ENCODE results near the gene SPC24.
A peak's percentile ranks its signal among the peaks of the same experiment; 100 is the strongest.
"Not testable (repeated sequence)": the region's sequence is repeated elsewhere in the genome, so short reads cannot be mapped to it uniquely, and the experiment has no call there.

SPC24 gene

GRCh38 chr19:11098861-11099260, 56.7 kb downstream of the SPC24 start:
- Histone ChIP-seq H3K27me3 (ENCODE audit: insufficient read depth, poor library complexity, severe bottlenecking) (no peaks in the 10 kb centered on the region), H3K27ac (replicated peaks) (no peak overlapping the region), H3K4me3 (replicated peaks; ENCODE audit: insufficient read depth, low read length) (no peak overlapping the region)
- TF ChIP-seq GABPA (IDR thresholded peaks at IDR 0.05; ENCODE audit: low read depth) (no peak), SPI1 (IDR thresholded peaks at IDR 0.05; ENCODE audit: borderline replicate concordance, low read depth) (no peak), POLR2AphosphoS5 (IDR thresholded peaks at IDR 0.05; ENCODE audit: low read depth) (no peak), REST (IDR thresholded peaks at IDR 0.05; ENCODE audit: insufficient replicate concordance, low read depth) (no peak), CTCF (IDR thresholded peaks at IDR 0.05; ENCODE audit: insufficient read depth, low read length) (no peak)
- no peak for DNase-seq (ENCODE audit: low read depth in 1 of 2, low spot score in 1 of 2)

GRCh38 chr19:11098327-11098726, 57.3 kb downstream of the SPC24 start:
- H3K27me3 ChIP-seq (ENCODE audit: insufficient read depth, poor library complexity, severe bottlenecking): no peaks in the 10 kb centered on the region
- H3K4me3 ChIP-seq (replicated peaks; ENCODE audit: insufficient read depth, low read length): no peak overlapping the region
- H3K27ac ChIP-seq (replicated peaks): no peak overlapping the region
- TF ChIP-seq GABPA (IDR thresholded peaks at IDR 0.05; ENCODE audit: low read depth): no peak
- no peak for TF ChIP-seq REST (IDR thresholded peaks at IDR 0.05; ENCODE audit: insufficient replicate concordance, low read depth)
- no peak for TF ChIP-seq SPI1 (IDR thresholded peaks at IDR 0.05; ENCODE audit: borderline replicate concordance, low read depth)
- no peak for TF ChIP-seq CTCF (IDR thresholded peaks at IDR 0.05; ENCODE audit: insufficient read depth, low read length)
- DNase-seq (ENCODE audit: low read depth in 1 of 2, low spot score in 1 of 2): no peak

- not testable (repeated sequence) for H3K4me3 ChIP-seq (replicated peaks; ENCODE audit: insufficient read depth, low read length); H3K27ac ChIP-seq (replicated peaks); DNase-seq (ENCODE audit: low read depth in 1 of 2, low spot score in 1 of 2); H3K27me3 ChIP-seq (ENCODE audit: insufficient read depth, poor library complexity, severe bottlenecking)
These were observed 58.2 kb downstream of the SPC24 start for GRCh38 chr19:11097367-11097766.

GRCh38 chr19:11096210-11096841, 59.3 kb downstream of the SPC24 start:
- no peak overlapping the region for H3K4me3 ChIP-seq (replicated peaks; ENCODE audit: insufficient read depth, low read length)
- DNase-seq (ENCODE audit: low read depth in 1 of 2, low spot score in 1 of 2): no peak
- H3K27me3 ChIP-seq (ENCODE audit: insufficient read depth, poor library complexity, severe bottlenecking): no peaks in the 10 kb centered on the region
- peak overlapping the region; percentile 30 for H3K27ac ChIP-seq (replicated peaks)
- TF ChIP-seq GABPA (IDR thresholded peaks at IDR 0.05; ENCODE audit: low read depth) (no peak), REST (IDR thresholded peaks at IDR 0.05; ENCODE audit: insufficient replicate concordance, low read depth) (no peak), SPI1 (IDR thresholded peaks at IDR 0.05; ENCODE audit: borderline replicate concordance, low read depth) (no peak; the same call in 1 of the 2 replicates), CTCF (IDR thresholded peaks at IDR 0.05; ENCODE audit: insufficient read depth, low read length) (no peak), POLR2AphosphoS5 (IDR thresholded peaks at IDR 0.05; ENCODE audit: low read depth) (no peak)

Measured in HL-60 (cell line).